Raji (cell line): ENCODE results near the gene FLRT1.

Experiments
- POLR2A ChIP-seq: IDR thresholded peaks from 2 replicates; pipeline ENCODE4 v1.6.1; 2011; ENCODE audit warnings: low read depth, low read length, control low read depth; ENCODE audit not compliant: insufficient read depth

The FLRT1 gene

DNA sequence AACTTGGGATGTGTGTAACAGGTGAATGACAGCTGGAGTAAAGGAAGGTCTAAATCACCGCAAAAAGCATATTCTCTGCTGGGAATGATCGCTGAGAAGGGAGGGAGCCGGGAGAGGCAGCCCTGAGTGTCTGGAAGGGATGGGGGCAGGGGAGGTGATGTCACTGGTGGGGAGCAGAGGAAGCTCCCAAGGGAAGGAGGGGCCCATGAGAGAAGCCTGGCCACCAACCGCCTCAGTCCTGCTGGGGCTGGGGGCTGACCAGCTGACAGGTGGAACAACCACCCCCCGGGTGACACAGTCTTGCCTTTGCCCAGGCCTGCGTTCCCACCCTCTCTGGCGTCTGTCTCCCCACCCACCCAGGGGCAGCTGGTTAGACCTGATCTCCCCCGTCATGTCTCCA is 6.0 kb upstream of the FLRT1 start:
- TF ChIP-seq POLR2A = no peak

DNA sequence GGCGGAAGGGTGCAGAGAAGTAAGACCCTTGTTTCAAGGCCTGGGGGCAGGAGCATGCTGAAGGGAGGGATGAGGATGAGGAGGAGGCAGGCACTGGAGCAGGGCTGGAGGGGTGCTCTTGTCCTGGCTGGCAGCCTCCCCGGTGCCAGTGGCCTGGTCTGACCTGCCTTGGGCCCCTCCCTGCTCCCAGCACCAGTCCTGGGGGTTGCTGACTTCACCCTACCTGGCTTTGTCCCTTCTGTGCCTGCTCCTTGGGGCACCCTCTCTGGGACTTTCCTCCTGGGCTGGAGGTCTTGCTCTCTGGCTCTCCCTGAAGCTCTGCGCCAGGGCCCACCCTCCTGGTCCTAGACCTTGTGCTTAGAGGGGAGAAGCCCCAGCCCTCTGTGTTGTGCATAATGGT is 4.7 kb upstream of the FLRT1 start:
- no peak for TF ChIP-seq POLR2A

GRCh38 chr11:64032050-64032449 is 3.7 kb upstream of the FLRT1 start:
- TF ChIP-seq POLR2A = no peak

DNA sequence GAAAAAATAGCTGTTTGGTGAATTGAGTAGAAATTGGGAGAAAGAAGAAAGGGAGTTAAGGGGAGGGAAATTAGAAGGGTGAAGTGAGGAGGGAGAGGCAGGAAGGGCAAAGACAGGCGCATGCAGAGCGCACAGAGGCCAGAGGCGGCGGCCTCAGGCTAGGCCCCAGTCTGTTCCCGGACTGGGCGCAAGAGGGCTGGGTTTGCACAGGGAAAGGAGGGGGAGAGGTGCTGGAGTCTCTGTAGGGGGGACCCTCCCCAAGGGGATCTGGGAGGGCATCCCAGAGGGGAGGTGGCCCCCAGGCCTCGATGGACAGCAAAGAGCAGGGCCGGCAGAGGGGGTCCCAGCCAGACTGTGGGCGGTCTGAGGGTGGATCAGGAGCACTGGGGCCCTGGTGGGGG is 1.3 kb upstream of the FLRT1 start:
- TF ChIP-seq POLR2A = no peak

DNA sequence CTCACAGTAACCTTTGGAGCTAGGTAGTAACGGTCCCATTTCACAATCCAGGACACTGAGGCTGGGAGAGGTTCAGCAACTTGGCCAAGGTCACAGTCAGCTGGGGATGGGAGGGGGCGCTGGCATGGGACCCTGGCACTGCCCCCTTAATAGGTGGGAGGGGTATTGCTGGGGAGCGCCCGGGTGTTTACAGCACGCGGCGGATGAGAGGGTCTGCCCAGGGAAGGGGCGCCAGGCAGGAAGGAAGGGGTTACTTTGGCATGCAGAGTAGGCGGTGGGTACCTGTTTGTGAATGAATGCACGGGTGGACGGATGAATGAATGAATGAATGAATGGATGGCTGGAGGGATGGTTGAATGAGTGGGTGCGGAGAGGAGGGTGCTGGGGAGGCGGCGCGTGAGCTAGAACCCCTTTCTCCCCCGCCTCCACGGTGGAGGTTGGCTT is 628 bp upstream of the FLRT1 start:
- no peak for TF ChIP-seq POLR2A

GRCh38 chr11:64036087-64037026 is 626 bp downstream of the FLRT1 start:
- TF ChIP-seq POLR2A = no peak

GRCh38 chr11:64037027-64037634 is 1.4 kb downstream of the FLRT1 start:
- no peak for TF ChIP-seq POLR2A

GRCh38 chr11:64038500-64038899 is 2.8 kb downstream of the FLRT1 start:
- TF ChIP-seq POLR2A = no peak

GRCh38 chr11:64039012-64039665 is 3.4 kb downstream of the FLRT1 start:
- no peak for TF ChIP-seq POLR2A

DNA sequence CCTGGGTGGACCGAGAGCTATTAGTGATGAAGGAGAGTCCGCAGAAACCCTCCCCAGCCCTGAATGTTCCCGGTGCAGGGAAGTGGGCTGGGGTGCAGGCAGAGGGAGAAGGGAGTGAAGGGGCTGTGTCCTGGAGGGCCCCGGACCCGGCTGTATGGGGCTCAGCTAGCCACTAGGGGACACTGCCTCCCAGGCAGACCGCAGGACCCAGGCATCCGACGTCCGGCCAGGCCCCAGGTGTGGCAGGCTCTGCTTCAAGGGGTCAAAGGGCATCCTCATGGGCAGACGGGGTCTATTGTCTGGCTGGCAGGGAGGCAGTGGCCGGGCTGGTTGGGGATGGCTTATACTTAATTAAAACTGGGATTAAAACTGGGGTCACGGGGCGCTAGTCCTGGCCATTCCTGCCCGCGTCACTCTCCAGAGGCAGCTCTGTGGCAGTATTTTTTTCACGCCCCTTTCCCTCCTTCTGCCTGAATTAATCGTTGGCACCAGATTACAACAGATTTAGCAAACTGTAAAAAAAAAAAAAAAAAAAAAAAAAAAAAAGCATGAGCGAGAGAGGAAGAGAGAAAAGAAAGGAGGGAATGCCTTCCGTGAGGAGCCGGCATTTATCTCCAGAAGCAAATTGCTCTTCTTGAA is 5.1 kb downstream of the FLRT1 start:
- no peak for TF ChIP-seq POLR2A

DNA sequence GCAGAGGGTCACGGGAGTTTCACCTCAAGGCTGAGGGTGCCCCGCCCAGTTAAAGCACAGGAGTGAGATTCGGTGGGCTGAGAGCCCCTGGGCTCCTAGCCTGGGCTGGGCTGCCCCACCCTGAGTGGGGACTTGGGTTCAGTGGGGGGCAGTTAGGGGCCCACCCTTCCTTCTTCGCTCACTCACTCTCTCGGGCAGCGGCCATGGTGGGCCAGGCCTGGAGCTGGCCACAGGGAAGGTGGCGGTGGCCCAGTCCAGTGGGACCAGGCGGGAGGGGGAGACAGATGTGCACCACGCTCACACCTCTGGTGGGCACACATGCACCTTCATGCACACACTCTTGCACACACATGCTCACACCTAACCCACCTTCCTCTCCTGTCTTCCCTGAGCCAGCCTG is 6.1 kb downstream of the FLRT1 start:
- no peak for TF ChIP-seq POLR2A

GRCh38 chr11:64042301-64042700 is 6.6 kb downstream of the FLRT1 start:
- no peak for TF ChIP-seq POLR2A

- TF ChIP-seq POLR2A = no peak
Observed at GRCh38 chr11:64043545-64043944, 7.8 kb downstream of the FLRT1 start.

- no peak for TF ChIP-seq POLR2A
Observed at GRCh38 chr11:64044730-64045393, 9.1 kb downstream of the FLRT1 start.

DNA sequence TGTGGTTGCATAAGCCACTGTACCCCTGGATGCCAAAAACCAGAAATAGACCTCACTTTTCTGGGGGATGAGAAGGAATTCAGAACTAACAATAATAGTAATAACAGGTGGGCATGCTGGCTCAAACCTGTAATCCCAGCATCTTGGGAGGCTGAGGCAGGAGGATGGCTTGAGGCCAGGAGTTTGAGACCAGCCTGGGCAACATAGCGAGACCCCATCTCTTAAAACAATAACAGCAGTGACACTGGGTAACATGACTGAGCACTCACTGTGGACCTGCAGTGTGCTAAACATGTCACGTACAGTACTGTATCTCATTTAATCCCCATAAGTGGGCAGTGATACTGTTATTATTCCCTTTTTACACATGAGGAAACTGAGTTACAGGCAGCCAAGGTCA is 10.0 kb downstream of the FLRT1 start:
- TF ChIP-seq POLR2A = no peak
